ENCODE results near the gene CLC. TPM values are rescaled to one million over a fixed set of nuclear protein-coding genes. Genes with fewer than 3 reads are reported as not detected.

The CLC gene
- total RNA-seq, 1 experiment from 2014 or later, result not detected

DNA sequence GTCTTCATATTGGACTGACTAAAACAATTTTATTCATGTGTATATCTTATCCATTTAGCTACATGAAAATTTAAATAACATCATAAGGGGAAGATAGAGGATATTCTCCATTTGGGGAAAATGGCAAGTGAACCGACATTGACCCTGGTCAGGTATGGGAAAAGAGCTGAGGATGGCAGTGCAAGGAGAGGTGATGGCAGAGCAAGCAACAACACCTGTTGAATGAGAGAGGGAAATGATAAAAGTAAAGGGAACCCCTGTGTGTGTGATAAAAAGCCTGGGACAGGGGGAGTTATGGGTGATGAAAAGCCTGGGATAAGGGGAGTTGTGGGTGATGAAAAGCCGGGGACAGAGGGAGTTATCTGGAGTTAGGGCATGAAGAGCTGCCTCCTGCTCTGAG, 4.0 kb downstream of the CLC start:
- Mint-ChIP-seq H3K27me3 (ENCODE audit: unreplicated experiment) (peaks cover 86% of the 10 kb centered on the region), H3K9me3 (ENCODE audit: low read depth, unreplicated experiment) (no peaks in the 10 kb centered on the region), H3K27ac (ENCODE audit: unreplicated experiment) (no peak overlapping the region), H3K4me1 (ENCODE audit: low read depth, unreplicated experiment) (no peaks in the 10 kb centered on the region), H3K4me3 (ENCODE audit: low read depth, unreplicated experiment) (no peak overlapping the region), H3K36me3 (ENCODE audit: insufficient read depth, unreplicated experiment) (no peaks in the 10 kb centered on the region)
- intact Hi-C loops (cut with micrococcal nuclease; ENCODE audit: unreplicated experiment), result no loop called here
- TF ChIP-seq, protein P1, sequence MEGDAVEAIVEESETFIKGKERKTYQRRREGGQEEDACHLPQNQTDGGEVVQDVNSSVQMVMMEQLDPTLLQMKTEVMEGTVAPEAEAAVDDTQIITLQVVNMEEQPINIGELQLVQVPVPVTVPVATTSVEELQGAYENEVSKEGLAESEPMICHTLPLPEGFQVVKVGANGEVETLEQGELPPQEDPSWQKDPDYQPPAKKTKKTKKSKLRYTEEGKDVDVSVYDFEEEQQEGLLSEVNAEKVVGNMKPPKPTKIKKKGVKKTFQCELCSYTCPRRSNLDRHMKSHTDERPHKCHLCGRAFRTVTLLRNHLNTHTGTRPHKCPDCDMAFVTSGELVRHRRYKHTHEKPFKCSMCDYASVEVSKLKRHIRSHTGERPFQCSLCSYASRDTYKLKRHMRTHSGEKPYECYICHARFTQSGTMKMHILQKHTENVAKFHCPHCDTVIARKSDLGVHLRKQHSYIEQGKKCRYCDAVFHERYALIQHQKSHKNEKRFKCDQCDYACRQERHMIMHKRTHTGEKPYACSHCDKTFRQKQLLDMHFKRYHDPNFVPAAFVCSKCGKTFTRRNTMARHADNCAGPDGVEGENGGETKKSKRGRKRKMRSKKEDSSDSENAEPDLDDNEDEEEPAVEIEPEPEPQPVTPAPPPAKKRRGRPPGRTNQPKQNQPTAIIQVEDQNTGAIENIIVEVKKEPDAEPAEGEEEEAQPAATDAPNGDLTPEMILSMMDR (IDR thresholded peaks at IDR 0.05; ENCODE audit: unreplicated experiment), result no peak
- BruUV-seq (replicated peaks), result no TSS peak
- CTCF ChIA-PET, result no interaction called here
- DNase-seq, result no peak

GRCh38 chr19:39731685-39732084, 6.1 kb downstream of the CLC start:
- no peak overlapping the region for H3K4me3 Mint-ChIP-seq (ENCODE audit: low read depth, unreplicated experiment)
- intact Hi-C loops (cut with micrococcal nuclease; ENCODE audit: unreplicated experiment), result no loop called here
- no peaks in the 10 kb centered on the region for H3K36me3 Mint-ChIP-seq (ENCODE audit: insufficient read depth, unreplicated experiment)
- H3K4me1 Mint-ChIP-seq (ENCODE audit: low read depth, unreplicated experiment), result no peaks in the 10 kb centered on the region
- peaks cover 86% of the 10 kb centered on the region for H3K27me3 Mint-ChIP-seq (ENCODE audit: unreplicated experiment)
- H3K9me3 Mint-ChIP-seq (ENCODE audit: low read depth, unreplicated experiment), result no peaks in the 10 kb centered on the region
- CTCF ChIA-PET, result no interaction called here
- TF ChIP-seq, protein P1 (IDR thresholded peaks at IDR 0.05; ENCODE audit: unreplicated experiment), result no peak
- DNase-seq, result no peak
- no TSS peak for BruUV-seq (replicated peaks)
- H3K27ac Mint-ChIP-seq (ENCODE audit: unreplicated experiment), result no peak overlapping the region

GRCh38 chr19:39729594-39729993, 8.2 kb downstream of the CLC start:
- H3K4me1 Mint-ChIP-seq (ENCODE audit: low read depth, unreplicated experiment), result no peaks in the 10 kb centered on the region
- no peak overlapping the region for H3K4me3 Mint-ChIP-seq (ENCODE audit: low read depth, unreplicated experiment)
- no peaks in the 10 kb centered on the region for H3K9me3 Mint-ChIP-seq (ENCODE audit: low read depth, unreplicated experiment)
- H3K27ac Mint-ChIP-seq (ENCODE audit: unreplicated experiment), result no peak overlapping the region
- CTCF ChIA-PET, result no interaction called here
- DNase-seq, result no peak
- BruUV-seq (replicated peaks), result no TSS peak
- TF ChIP-seq, protein P1 (IDR thresholded peaks at IDR 0.05; ENCODE audit: unreplicated experiment), result no peak
- intact Hi-C loops (cut with micrococcal nuclease; ENCODE audit: unreplicated experiment), result no loop called here
- H3K36me3 Mint-ChIP-seq (ENCODE audit: insufficient read depth, unreplicated experiment), result no peaks in the 10 kb centered on the region
- H3K27me3 Mint-ChIP-seq (ENCODE audit: unreplicated experiment), result peaks cover 86% of the 10 kb centered on the region

DNA sequence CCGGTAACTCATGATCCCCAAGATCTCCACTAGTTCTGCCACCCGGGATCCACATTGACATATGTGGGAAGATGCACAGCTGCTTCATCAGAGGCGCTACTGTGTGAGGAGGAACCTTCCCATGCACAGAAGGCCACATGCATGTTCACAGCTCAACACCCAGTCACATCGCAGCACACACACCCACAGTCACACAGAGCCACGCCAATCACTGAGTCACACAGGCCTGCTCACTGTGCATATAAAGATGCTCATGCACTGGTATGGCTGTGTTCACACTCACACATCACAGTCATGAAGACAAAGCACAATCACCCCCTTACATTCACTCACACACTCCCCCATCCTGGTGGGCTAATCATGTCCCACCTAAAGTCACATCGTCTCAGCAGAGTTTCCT, 9.8 kb downstream of the CLC start:
- no peaks in the 10 kb centered on the region for H3K9me3 Mint-ChIP-seq (ENCODE audit: low read depth, unreplicated experiment)
- no peaks in the 10 kb centered on the region for H3K36me3 Mint-ChIP-seq (ENCODE audit: insufficient read depth, unreplicated experiment)
- CTCF ChIA-PET, result no interaction called here
- no peak for DNase-seq
- BruUV-seq (replicated peaks), result no TSS peak
- peaks cover 86% of the 10 kb centered on the region for H3K27me3 Mint-ChIP-seq (ENCODE audit: unreplicated experiment)
- H3K27ac Mint-ChIP-seq (ENCODE audit: unreplicated experiment), result no peak overlapping the region
- no peak overlapping the region for H3K4me3 Mint-ChIP-seq (ENCODE audit: low read depth, unreplicated experiment)
- TF ChIP-seq, protein P1 (IDR thresholded peaks at IDR 0.05; ENCODE audit: unreplicated experiment), result no peak
- no peaks in the 10 kb centered on the region for H3K4me1 Mint-ChIP-seq (ENCODE audit: low read depth, unreplicated experiment)
- intact Hi-C loops (cut with micrococcal nuclease; ENCODE audit: unreplicated experiment), result no loop called here

All from Calu3 (cell line).